HepG2 (cell line): ENCODE data around the gene PPM1M. TPM values are rescaled to one million over a fixed set of nuclear protein-coding genes. Genes with fewer than 3 reads are reported as not detected.

Source experiments
- ATF2 ChIP-seq: sonication (generic); formaldehyde crosslinking; IDR thresholded peaks from 2 replicates; pipeline ENCODE4 v1.4.0; 2020; ENCODE audit warnings: missing genetic modification reagents
- ELK4 ChIP-seq: sonication (generic); formaldehyde crosslinking; IDR thresholded peaks from 2 replicates; pipeline ENCODE4 v1.9.0; 2021; ENCODE audit warnings: missing genetic modification reagents, borderline replicate concordance
- GLMP ChIP-seq: sonication (generic); formaldehyde crosslinking; IDR thresholded peaks from 2 replicates; pipeline ENCODE4 v1.9.0; 2021; ENCODE audit warnings: missing genetic modification reagents, mild to moderate bottlenecking, borderline replicate concordance
- HDAC1 ChIP-seq: sonication (generic); formaldehyde crosslinking; IDR thresholded peaks from 2 replicates; pipeline ENCODE4 v1.5.1; 2020; ENCODE audit warnings: mild to moderate bottlenecking, missing genetic modification reagents
- MAZ ChIP-seq, 2 experiments: sonication (generic) in 1 of 2; formaldehyde crosslinking in 1 of 2; IDR thresholded peaks; 2 replicates each; pipeline versions ENCODE4 v1.5.0 to v1.6.1; 2012 to 2020; ENCODE audit warnings: low read depth in 2 of 2, mild to moderate bottlenecking in 2 of 2, borderline replicate concordance in 1 of 2, improper control_type of control experiment in 1 of 2, low read length in 1 of 2, missing genetic modification reagents in 1 of 2, moderate library complexity in 1 of 2
- RARG ChIP-seq: sonication (generic); formaldehyde crosslinking; IDR thresholded peaks from 2 replicates; pipeline ENCODE4 v1.4.0; 2020; ENCODE audit warnings: low read depth, mild to moderate bottlenecking, missing genetic modification reagents
- SAFB2 ChIP-seq: sonication (generic); formaldehyde crosslinking; IDR thresholded peaks from 2 replicates; pipeline ENCODE4 v1.5.1; 2020; ENCODE audit warnings: missing genetic modification reagents, low read depth, mild to moderate bottlenecking, borderline replicate concordance
- SALL1 ChIP-seq: sonication (generic); formaldehyde crosslinking; IDR thresholded peaks from 2 replicates; pipeline ENCODE4 v1.8.0; 2022; ENCODE audit warnings: mild to moderate bottlenecking, missing genetic modification reagents
- SRF ChIP-seq: IDR thresholded peaks from 2 replicates; pipeline ENCODE4 v1.6.1; 2011; ENCODE audit warnings: mild to moderate bottlenecking, low read depth, low read length, moderate library complexity
- ZFP36 ChIP-seq: fragments of 150-350 bp; IDR thresholded peaks from 2 replicates; pipeline ENCODE4 v1.6.1; 2018; ENCODE audit warnings: borderline replicate concordance, low read length, low read depth; ENCODE audit not compliant: partially characterized antibody
- ZNF138 ChIP-seq: sonication (generic); formaldehyde crosslinking; IDR thresholded peaks from 2 replicates; pipeline ENCODE4 v1.5.0; 2020; ENCODE audit warnings: mild to moderate bottlenecking, low read depth, missing genetic modification reagents
- ZNF550 ChIP-seq: sonication (generic); formaldehyde crosslinking; IDR thresholded peaks from 2 replicates; pipeline ENCODE4 v1.4.0; 2020; ENCODE audit warnings: mild to moderate bottlenecking, missing genetic modification reagents, borderline replicate concordance
- ZSCAN21 ChIP-seq: sonication (generic); formaldehyde crosslinking; IDR thresholded peaks from 2 replicates; pipeline ENCODE4 v1.8.0; 2022; ENCODE audit warnings: mild to moderate bottlenecking, missing genetic modification reagents, moderate library complexity, borderline replicate concordance
- ZSCAN5A ChIP-seq: sonication (generic); formaldehyde crosslinking; IDR thresholded peaks from 2 replicates; pipeline ENCODE4 v1.8.0; 2022; ENCODE audit warnings: mild to moderate bottlenecking, missing genetic modification reagents, borderline replicate concordance
- polyA plus RNA-seq, 8 experiments: library from polyadenylated mRNA; depleted of rRNA in 3 of 8; stranded (reverse) in 7 of 8; unstranded in 1 of 8; fragments of >200 nt; fragmentation: Illumina TruSeq in 4 of 8; extraction: Trizol in 4 of 8; gene quantifications; 2 replicates each; pipeline versions ENCODE4 v1.2.1 to v1.2.3, GENCODE V29; 2011 to 2016; ENCODE audit warnings: low read depth in 4 of 8, missing spikeins in 1 of 8, mixed read lengths in 1 of 8; ENCODE audit not compliant: insufficient read depth in 1 of 8
- total RNA-seq, 5 experiments: library from RNA; depleted of rRNA; stranded (reverse); fragments of >200 nt; fragmentation: Illumina TruSeq; extraction: Trizol; gene quantifications; 2 replicates each; pipeline ENCODE4 v1.2.3, GENCODE V29; 2016; ENCODE audit warnings: low read depth in 1 of 5
- TF ChIP-seq, protein P1 (sequence below): sonication (generic); formaldehyde crosslinking; IDR thresholded peaks from 2 replicates; pipeline ENCODE4 v1.8.0; 2022; ENCODE audit warnings: missing genetic modification reagents, mild to moderate bottlenecking, inconsistent platforms, borderline replicate concordance
- TF ChIP-seq, protein P2 (sequence below): sonication (generic); formaldehyde crosslinking; IDR thresholded peaks from 2 replicates; pipeline ENCODE4 v1.4.0; 2020; ENCODE audit warnings: low read depth, mild to moderate bottlenecking, missing genetic modification reagents

The PPM1M gene
- total and polyA plus RNA-seq, 2 of the 13 experiments (the other 11 are each of a cell fraction or from before 2014, with no cell fraction given), result 2.5 to 5.9 TPM

- TF ChIP-seq ZFP36, result no peak
- TF ChIP-seq, protein P1, sequence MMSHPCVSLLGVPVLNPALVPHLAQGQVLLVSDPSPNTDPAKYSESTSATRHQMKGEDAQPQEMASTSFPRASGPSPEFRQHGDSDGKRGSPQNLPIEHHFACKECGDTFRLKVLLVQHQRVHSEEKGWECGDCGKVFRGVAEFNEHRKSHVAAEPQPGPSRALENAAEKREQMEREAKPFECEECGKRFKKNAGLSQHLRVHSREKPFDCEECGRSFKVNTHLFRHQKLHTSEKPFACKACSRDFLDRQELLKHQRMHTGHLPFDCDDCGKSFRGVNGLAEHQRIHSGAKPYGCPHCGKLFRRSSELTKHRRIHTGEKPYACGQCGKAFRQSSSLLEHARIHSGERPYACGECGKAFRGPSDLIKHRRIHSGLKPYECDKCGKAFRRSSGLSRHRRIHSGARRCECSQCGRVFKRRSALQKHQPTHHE (CRISPR knock-in tag), result no peak
- no peak for TF ChIP-seq HDAC1 (CRISPR knock-in tag)
- no peak for TF ChIP-seq ZSCAN21 (CRISPR knock-in tag)
- TF ChIP-seq SAFB2 (CRISPR knock-in tag), result no peak
- TF ChIP-seq SALL1 (CRISPR knock-in tag), result no peak
- TF ChIP-seq MAZ (IDR thresholded peaks at IDR 0.05; ENCODE audit: borderline replicate concordance, low read depth, low read length), result no peak
- TF ChIP-seq MAZ (CRISPR knock-in tag; IDR thresholded peaks at IDR 0.05; ENCODE audit: low read depth), result 0 out of 2 replicates have a peak, but pooled peaks have one; percentile 4
- no peak for TF ChIP-seq GLMP (CRISPR knock-in tag)
- no peak for TF ChIP-seq ZSCAN5A (CRISPR knock-in tag)
- TF ChIP-seq RARG, result no peak
- no peak for TF ChIP-seq ELK4 (CRISPR knock-in tag)
- no peak for TF ChIP-seq ZNF550 (CRISPR knock-in tag)
- no peak for TF ChIP-seq ATF2 (CRISPR knock-in tag)
- peak; percentile 87; the same call in 1 of the 2 replicates for TF ChIP-seq SRF
- TF ChIP-seq, protein P2, sequence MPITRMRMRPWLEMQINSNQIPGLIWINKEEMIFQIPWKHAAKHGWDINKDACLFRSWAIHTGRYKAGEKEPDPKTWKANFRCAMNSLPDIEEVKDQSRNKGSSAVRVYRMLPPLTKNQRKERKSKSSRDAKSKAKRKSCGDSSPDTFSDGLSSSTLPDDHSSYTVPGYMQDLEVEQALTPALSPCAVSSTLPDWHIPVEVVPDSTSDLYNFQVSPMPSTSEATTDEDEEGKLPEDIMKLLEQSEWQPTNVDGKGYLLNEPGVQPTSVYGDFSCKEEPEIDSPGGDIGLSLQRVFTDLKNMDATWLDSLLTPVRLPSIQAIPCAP (CRISPR knock-in tag), result no peak
- TF ChIP-seq ZNF138 (CRISPR knock-in tag), result no peak
Measured at GRCh38 chr3:52288674-52289073, 43.1 kb downstream of the PPM1M start (continued).
